DND-41 (cell line): ENCODE data around the gene C5.

Experiments
- CTCF ChIP-seq: IDR thresholded peaks from 2 replicates; pipeline ENCODE4 v1.5.1; 2012; ENCODE audit warnings: borderline replicate concordance, low read length, moderate library complexity, mild to moderate bottlenecking; ENCODE audit not compliant: poor library complexity, severe bottlenecking; ENCODE audit errors: extremely low read depth
- EZH2 ChIP-seq: IDR thresholded peaks from 3 replicates; pipeline ENCODE4 v1.6.1; 2012; ENCODE audit warnings: borderline replicate concordance, low read depth, mild to moderate bottlenecking, moderate library complexity, low read length, inconsistent platforms; ENCODE audit not compliant: severe bottlenecking

GRCh38 chr9:120911295-120911837, 138.7 kb downstream of the C5 start:
- no peak for TF ChIP-seq CTCF
- TF ChIP-seq EZH2, result no peak
